OCI-LY7 (cell line): ENCODE results near the gene SLC2A5. TPM values are rescaled to one million over a fixed set of nuclear protein-coding genes. Genes with fewer than 3 reads are reported as not detected.

Source experiments
- BruUV-seq: library from RNA; stranded (reverse); fragments of 400-500 nt; replicated peaks from 2 replicates; lab custom pipeline; 2021; lab: Mats Ljungman, UMichigan
- CTCF ChIA-PET: fragments of 300-600 bp; sonication (Branson Sonifier 250); formaldehyde crosslinking; loops from one replicate; lab custom pipeline; 2022; ENCODE audit warnings: antibody characterized with exemption; ENCODE audit not compliant: unreplicated experiment; lab: Charles Lee
- POLR2A ChIA-PET: fragments of 300-600 bp; sonication (Branson Sonifier 250); formaldehyde crosslinking; loops from one replicate; lab custom pipeline; 2022; ENCODE audit warnings: antibody characterized with exemption; lab: Charles Lee
- DNase-seq: peaks from one replicate; pipeline ENCODE4 v3.0.0-alpha.2; 2015; ENCODE audit warnings: low spot score
- H2AFZ ChIP-seq: fragments of 200-600 bp; sonication (generic), shearing (Covaris generic); 2 replicates; pipeline ENCODE4 v1.6.1; 2014; ENCODE audit warnings: mild to moderate bottlenecking, antibody characterized with exemption, low read length, moderate library complexity
- H3K27ac ChIP-seq: fragments of 200-600 bp; sonication (generic); 2 replicates; pipeline ENCODE4 v1.5.1; 2014; ENCODE audit warnings: mixed run types, low read depth, mild to moderate bottlenecking, moderate library complexity, low read length, inconsistent platforms; ENCODE audit not compliant: poor library complexity, severe bottlenecking
- H3K36me3 ChIP-seq: fragments of 200-600 bp; sonication (generic); 2 replicates; pipeline ENCODE4 v1.6.1; 2014; ENCODE audit warnings: mild to moderate bottlenecking, antibody characterized with exemption, low read length, moderate library complexity, mixed read lengths; ENCODE audit not compliant: insufficient read depth
- H3K4me1 ChIP-seq: fragments of 200-600 bp; sonication (generic); 2 replicates; pipeline ENCODE4 v1.5.1; 2014; ENCODE audit warnings: mild to moderate bottlenecking, low read length; ENCODE audit not compliant: insufficient read depth, poor library complexity, severe bottlenecking
- H3K4me2 ChIP-seq: fragments of 200-600 bp; sonication (generic); 2 replicates; pipeline ENCODE4 v1.6.1; 2014; ENCODE audit warnings: mild to moderate bottlenecking, low read length
- H3K4me3 ChIP-seq: fragments of 200-600 bp; sonication (generic); 2 replicates; pipeline ENCODE4 v1.5.1; 2014; ENCODE audit warnings: mild to moderate bottlenecking, low read depth, low read length; ENCODE audit not compliant: poor library complexity, severe bottlenecking
- H3K79me2 ChIP-seq: fragments of 200-600 bp; sonication (generic); 2 replicates; pipeline ENCODE4 v1.6.1; 2016; ENCODE audit warnings: low read depth, mild to moderate bottlenecking, low read length, moderate library complexity, mixed read lengths; ENCODE audit not compliant: insufficient read depth
- H3K9me2 ChIP-seq: fragments of 200-600 bp; sonication (generic); 2 replicates; pipeline ENCODE4 v1.6.1; 2016; ENCODE audit warnings: mild to moderate bottlenecking, low read length, mixed read lengths; ENCODE audit not compliant: insufficient read depth
- H3K9me3 ChIP-seq: fragments of 200-600 bp; sonication (generic); 2 replicates; pipeline ENCODE4 v1.6.1; 2014; ENCODE audit warnings: mild to moderate bottlenecking, mixed run types, low read length, mixed read lengths
- H4K20me1 ChIP-seq: fragments of 200-600 bp; sonication (generic); 2 replicates; pipeline ENCODE4 v1.6.1; 2014; ENCODE audit warnings: mild to moderate bottlenecking, antibody characterized with exemption, low read length, moderate library complexity, mixed read lengths; ENCODE audit not compliant: insufficient read depth
- EZH2phosphoT487 ChIP-seq: fragments of 200-600 bp; sonication (generic); IDR thresholded peaks from 2 replicates; pipeline ENCODE4 v1.6.1; 2018; ENCODE audit warnings: low read depth, borderline replicate concordance, mild to moderate bottlenecking, mixed run types, antibody characterized with exemption, low read length, moderate library complexity, mixed read lengths
- intact Hi-C: fragments of 100-400 bp; cut with micrococcal nuclease; formaldehyde crosslinking; loops from one replicate; pipeline ENCODE4 v1.10.0; 2022; ENCODE audit not compliant: unreplicated experiment
- total RNA-seq, 2 experiments: library from RNA; depleted of rRNA in 1 of 2; stranded (reverse); fragments of >200 nt in 1 of 2; shearing (Covaris generic) in 1 of 2; gene quantifications; 2 replicates each; pipeline ENCODE4 v1.2.3, GENCODE V29; 2014 to 2022
- TF ChIP-seq, protein P1 (sequence below): fragments of 200-600 bp; sonication (generic); conservative IDR thresholded peaks from 2 replicates; pipeline ENCODE4 v1.5.1; 2014; ENCODE audit warnings: mild to moderate bottlenecking, antibody characterized with exemption, low read length, moderate library complexity, mixed read lengths

The SLC2A5 gene
- total RNA-seq, 2 experiments from 2014 or later = 112 to 183 TPM

DNA sequence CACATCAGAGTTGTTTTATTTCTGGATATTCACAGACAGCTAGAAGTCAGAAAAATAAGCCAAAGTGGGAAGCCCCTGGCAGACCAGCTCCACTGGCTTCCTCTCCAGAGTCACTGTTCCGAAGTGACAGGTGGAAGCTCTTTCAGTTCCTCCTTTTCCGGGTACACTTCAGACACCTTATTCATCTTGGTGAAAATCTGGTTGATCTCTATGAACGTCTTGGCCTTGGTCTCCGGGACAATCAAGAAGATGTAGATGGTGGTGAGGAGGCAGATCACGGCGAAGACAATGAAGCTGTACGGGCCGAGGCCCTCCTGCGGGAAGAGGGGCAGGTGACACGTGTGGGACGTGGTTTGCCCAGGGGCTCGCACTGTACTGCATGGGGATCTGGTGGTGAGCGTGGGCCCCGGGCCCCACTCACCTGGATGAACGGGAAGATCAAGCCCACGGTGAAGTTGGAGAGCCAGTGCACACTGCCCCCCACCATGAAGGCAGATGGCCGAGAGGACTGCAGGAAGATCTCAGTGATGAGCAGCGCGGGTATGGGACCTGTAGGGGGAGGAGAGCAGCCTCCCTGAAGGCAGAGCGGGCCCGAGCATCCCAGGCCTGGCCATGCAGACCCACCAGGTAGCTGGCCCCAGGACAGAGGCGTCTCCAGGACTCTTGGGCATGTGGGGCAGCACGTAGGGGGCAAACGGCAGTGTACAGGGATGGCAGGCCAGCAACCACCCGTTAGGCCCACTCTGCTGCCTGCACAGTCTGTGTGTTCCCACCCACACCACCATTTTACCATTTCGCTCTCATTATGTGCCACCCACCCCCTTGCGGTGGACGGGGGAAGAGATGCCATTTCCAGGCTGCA, 31.7 kb downstream of the SLC2A5 start:
- Histone ChIP-seq H3K4me2 (peak overlapping the region; percentile 40), H3K9me2 (no peaks in the 10 kb centered on the region), H4K20me1 (no peaks in the 10 kb centered on the region), H3K79me2 (no peaks in the 10 kb centered on the region), H3K4me1 (peaks cover 59% of the 10 kb centered on the region), H3K9me3 (peaks cover 16% of the 10 kb centered on the region), H3K36me3 (peaks cover 85% of the 10 kb centered on the region), H3K4me3 (peak overlapping the region; percentile 1), H3K27ac (peak overlapping the region; percentile 89), H2AFZ (no peak overlapping the region)
- TF ChIP-seq, protein P1, sequence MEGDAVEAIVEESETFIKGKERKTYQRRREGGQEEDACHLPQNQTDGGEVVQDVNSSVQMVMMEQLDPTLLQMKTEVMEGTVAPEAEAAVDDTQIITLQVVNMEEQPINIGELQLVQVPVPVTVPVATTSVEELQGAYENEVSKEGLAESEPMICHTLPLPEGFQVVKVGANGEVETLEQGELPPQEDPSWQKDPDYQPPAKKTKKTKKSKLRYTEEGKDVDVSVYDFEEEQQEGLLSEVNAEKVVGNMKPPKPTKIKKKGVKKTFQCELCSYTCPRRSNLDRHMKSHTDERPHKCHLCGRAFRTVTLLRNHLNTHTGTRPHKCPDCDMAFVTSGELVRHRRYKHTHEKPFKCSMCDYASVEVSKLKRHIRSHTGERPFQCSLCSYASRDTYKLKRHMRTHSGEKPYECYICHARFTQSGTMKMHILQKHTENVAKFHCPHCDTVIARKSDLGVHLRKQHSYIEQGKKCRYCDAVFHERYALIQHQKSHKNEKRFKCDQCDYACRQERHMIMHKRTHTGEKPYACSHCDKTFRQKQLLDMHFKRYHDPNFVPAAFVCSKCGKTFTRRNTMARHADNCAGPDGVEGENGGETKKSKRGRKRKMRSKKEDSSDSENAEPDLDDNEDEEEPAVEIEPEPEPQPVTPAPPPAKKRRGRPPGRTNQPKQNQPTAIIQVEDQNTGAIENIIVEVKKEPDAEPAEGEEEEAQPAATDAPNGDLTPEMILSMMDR = no peak
- TF ChIP-seq EZH2phosphoT487 = no peak
- intact Hi-C loops = loop anchor here (1.0 to 2.0 kb wide), 2 partner anchors 27 to 64 kb away; no protein-coding TSS in a partner anchor
- ChIA-PET CTCF (interaction anchor here (1.0 kb wide), 1 partner anchor 57 kb away, joined by 3 read pairs; no protein-coding TSS in a partner anchor), POLR2A (interaction anchor here (0.6 to 1.2 kb wide), 6 partner anchors 16 to 94 kb away, joined by 3 to 4 read pairs (median 3); no protein-coding TSS in a partner anchor)
- peak; percentile 84 for DNase-seq
- BruUV-seq = no TSS peak

DNA sequence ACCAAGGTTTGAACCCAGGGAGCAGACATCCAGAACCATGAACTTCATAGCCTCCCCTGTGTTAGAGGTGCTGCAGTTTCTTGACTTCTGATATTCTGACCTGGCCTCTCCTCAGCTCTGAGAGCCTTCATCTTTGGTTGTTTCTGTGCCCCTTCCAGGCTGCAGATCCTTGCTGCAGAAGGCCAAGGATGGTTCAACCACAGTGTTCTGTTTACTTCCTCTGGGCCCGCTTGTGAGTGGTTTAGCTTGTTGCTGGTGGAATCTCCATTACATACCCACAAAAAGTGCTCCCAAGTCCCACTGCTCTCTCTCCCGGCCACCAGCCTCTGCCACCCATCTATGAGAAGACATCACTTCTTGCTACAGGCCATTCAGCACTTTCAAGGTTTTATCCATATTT, 34.2 kb downstream of the SLC2A5 start:
- intact Hi-C loops = no loop called here
- DNase-seq = no peak
- Histone ChIP-seq H3K27ac (no peak overlapping the region), H3K4me1 (peaks cover 44% of the 10 kb centered on the region), H3K4me2 (no peak overlapping the region), H3K36me3 (peaks cover 60% of the 10 kb centered on the region), H3K9me2 (no peaks in the 10 kb centered on the region), H3K79me2 (no peaks in the 10 kb centered on the region), H2AFZ (no peak overlapping the region), H4K20me1 (no peaks in the 10 kb centered on the region), H3K9me3 (peaks cover 29% of the 10 kb centered on the region), H3K4me3 (no peak overlapping the region)
- TF ChIP-seq, protein P1 = no peak
- TF ChIP-seq EZH2phosphoT487 = no peak
- ChIA-PET POLR2A (no interaction called here), CTCF (no interaction called here)
- no TSS peak for BruUV-seq
